Tibial nerve (tissue), 4 donors: Measurements from ENCODE around the gene PSKH1.
A peak's percentile ranks its signal among the peaks of the same experiment; 100 is the strongest.

Experiments used
- CTCF ChIP-seq, 5 experiments: fragments of 200-600 bp in 3 of 5; fragments of 450-650 bp in 2 of 5; sonication (generic) in 3 of 5; IDR thresholded peaks; one replicate each; pipeline ENCODE4 v1.5.1; 2016 to 2019; ENCODE audit warnings: antibody characterized with exemption in 5 of 5, mild to moderate bottlenecking in 3 of 5, moderate library complexity in 2 of 5
- EP300 ChIP-seq, 2 donors: sonication (generic); formaldehyde crosslinking; IDR thresholded peaks; one replicate each; pipeline ENCODE4 v1.6.1; 2017; ENCODE audit warnings: antibody characterized with exemption in 2 of 2, mild to moderate bottlenecking in 1 of 2
- POLR2A ChIP-seq, 2 donors: fragments of 450-650 bp; IDR thresholded peaks; one replicate each; pipeline ENCODE4 v1.6.1; 2017; ENCODE audit warnings: antibody characterized with exemption in 2 of 2, mild to moderate bottlenecking in 2 of 2, moderate library complexity in 2 of 2

- TF ChIP-seq EP300 (IDR thresholded peaks at IDR 0.05) (no peak), CTCF (IDR thresholded peaks at IDR 0.05) (no peak), POLR2A (IDR thresholded peaks at IDR 0.05) (peak in 1 of 2 donors; percentile 13)
These were observed 51.8 kb downstream of the PSKH1 start for GRCh38 chr16:67944690-67945391.
